GM18507 (cell line): ENCODE measurements around the gene FGFBP1.
"Not testable (repeated sequence)": the region's sequence is repeated elsewhere in the genome, so short reads cannot be mapped to it uniquely, and the experiment has no call there.

Experiments
- DNase-seq: peaks from one replicate; pipeline ENCODE4 v3.0.0; 2011; ENCODE audit warnings: low read depth; ENCODE audit not compliant: insufficient read length; ENCODE audit errors: extremely low spot score
- FAIRE-seq: peaks from 2 replicates; lab custom pipeline; 2011; peaks lifted over from hg19 to GRCh38; lab: Jason Lieb, UNC

The FGFBP1 gene

DNA sequence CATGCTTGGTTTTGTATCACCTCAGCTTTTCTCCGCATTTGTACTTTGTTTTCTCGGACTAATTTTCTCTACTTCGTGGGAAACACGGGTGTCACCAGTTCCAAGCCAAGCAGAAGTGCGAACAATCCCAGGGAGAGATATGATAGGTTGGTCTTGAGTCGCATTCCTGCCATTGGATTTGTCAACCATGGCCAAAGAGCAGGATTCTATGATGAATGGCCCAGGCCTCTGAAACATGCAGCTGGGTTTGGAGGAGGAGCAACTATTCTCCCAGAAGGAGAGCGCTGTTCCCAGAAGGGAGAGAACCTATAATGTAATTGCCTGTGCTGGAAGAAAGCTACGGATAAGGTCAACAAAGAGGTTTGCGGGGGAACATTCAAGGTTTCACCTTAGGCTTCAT, 10.3 kb upstream of the FGFBP1 start:
- DNase-seq (no peak), FAIRE-seq (no peak)

DNA sequence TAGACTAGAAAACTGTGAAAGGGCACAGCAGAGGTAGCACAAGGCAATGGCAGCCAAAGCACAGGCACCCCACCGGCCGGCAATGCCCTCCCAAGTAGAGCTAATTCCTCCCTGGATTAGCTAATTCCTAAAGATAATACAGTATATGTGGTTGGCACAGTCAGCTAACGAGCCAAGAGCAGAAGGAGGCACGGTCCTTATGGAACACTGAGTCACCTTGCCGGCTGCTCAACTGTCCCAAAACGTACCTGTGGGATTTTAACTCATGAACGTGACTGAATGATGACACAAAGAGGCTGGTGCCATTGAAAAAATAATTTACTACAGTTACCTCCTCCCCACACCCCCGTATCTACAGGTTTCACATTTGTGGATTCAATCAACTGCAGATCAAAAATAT, 9.1 kb upstream of the FGFBP1 start:
- FAIRE-seq = no peak
- DNase-seq = no peak

DNA sequence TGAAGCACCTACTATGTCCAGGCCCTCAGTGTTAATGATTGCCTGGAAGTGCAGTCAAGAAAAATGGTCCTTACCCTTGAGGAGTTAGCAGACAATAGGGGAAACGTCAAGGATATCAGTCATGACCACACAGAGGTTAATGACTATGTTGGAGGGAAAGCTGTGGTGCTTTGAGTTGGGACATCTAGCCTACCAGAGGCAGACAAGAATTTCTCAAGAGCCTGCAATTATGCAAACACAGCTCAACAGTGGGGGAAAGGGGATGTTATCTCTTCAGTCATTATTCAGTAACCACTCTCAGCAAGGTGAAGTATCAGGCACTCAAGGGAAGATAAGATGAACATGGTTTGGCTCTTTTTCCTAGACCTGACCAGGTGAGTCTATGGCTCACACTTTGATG, 7.0 kb upstream of the FGFBP1 start:
- FAIRE-seq = no peak
- no peak for DNase-seq

DNA sequence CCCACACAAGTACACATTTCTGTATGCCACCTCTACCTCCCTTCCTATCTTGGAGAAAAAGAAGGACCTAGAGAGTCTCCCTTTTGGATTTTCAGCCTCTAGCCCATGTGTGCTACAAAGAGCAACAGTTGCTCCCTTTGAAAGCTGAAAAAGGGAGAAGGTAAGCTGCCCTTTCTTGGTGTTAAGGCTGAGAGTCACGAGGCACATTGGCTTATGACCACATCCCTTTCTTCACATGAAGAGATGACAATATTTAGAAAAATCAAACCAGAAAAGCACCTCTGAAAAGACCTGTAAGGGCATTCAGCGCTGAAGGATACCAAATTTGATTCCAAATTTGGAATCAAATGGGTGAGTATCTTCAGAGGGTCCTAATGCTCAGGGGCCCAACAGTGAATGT, 6.4 kb upstream of the FGFBP1 start:
- DNase-seq = no peak
- no peak for FAIRE-seq

DNA sequence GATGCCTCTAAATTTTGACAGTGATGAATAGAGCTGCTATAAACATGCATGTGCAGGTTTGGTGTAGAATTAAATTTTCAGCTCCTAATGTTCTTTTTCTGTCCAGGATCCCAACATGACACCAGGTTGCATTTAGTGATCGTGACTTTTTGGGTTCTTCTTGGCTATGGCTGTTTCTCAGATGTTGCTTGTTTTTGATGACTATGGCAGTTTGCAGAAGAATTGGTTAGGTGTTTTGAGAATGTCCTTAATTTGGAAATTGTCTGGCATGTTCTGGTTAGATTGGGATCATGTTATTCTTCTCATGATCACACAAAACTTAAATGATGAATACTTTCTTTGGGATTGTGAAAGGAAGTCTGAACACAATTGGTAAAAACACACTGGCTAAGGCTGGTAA, 3.7 kb upstream of the FGFBP1 start:
- FAIRE-seq = no peak
- DNase-seq = no peak

DNA sequence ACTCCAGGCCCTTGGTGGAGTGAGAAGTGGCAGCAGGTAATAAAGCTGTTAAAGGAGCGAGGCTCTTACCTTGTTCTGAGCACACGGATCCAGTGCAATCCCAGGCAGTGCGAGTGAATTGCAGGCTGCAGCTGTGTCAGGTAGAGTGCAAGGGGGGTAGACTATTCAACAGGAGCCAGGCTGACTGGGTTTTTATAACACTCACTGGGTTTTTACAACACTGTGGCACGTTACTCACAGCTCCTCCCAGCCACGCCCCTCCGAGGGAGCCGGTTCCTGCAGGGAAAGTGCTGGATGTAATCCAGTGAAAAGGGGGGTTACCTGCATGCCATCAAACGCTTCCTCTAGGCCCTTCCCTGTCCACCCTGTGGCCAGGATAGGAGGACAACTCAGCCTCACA, 358 bp downstream of the FGFBP1 start:
- no peak for DNase-seq
- FAIRE-seq = no peak

DNA sequence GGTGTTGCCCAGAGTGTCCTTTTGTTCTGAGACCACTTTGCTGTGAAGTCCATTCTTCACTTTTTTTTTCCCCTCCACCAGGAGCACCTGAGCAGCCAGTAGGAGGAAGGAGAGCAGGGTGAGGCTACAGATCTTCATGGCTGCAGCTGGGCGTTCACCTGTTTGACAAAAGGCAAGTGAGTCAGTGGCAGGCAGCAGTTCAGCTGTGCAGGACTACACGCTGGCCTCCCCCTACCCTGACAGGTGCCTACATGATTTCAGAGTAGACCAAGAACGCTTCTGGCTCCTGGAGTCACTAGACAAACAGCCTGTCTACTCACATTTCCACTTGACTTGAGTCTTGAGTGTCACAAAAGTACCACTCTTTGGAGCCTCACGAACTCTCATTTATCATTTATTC, 2.0 kb downstream of the FGFBP1 start:
- FAIRE-seq (no peak), DNase-seq (no peak)

DNA sequence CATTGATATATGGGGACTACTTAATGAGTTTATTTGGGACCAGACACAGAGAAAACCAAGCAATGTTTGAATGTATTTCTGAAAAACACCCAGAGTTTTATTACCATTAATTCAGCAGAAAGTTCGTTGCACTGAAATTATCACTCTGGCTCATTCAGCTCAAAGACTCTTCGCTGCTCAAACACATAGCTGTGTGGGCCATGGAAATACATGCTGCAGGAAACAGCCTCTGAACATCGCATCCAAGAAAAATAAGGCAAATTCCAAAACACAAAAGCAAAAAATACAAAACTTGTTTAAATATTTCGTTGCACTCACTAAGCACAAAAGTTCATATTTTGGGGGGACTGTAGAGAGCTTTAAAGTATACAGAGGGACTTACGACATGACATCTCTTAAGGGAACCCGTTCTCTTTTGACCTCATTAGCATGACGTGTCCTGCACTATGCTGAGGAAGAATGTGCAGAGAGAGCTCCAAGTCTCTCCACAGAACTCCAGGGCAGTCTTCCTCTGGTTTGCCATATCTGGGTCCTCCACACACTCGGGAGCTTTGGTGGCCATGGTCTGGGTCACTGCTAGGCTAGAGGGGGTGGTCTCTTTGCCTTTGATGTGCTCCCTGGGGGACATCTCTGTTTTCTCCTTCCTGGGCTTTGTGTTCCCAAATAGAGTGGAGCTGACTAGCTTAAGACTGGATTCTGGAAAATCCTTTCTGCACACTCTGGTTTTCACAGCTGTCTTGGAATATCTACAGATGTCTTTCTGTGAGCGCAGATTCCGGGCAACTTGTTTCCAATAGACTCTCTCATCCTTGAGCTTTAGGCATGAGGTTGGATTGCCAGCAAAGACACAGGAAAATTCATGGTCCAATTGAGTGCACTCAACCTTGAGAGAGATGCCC, 2.8 kb downstream of the FGFBP1 start:
- DNase-seq (no peak), FAIRE-seq (no peak)

DNA sequence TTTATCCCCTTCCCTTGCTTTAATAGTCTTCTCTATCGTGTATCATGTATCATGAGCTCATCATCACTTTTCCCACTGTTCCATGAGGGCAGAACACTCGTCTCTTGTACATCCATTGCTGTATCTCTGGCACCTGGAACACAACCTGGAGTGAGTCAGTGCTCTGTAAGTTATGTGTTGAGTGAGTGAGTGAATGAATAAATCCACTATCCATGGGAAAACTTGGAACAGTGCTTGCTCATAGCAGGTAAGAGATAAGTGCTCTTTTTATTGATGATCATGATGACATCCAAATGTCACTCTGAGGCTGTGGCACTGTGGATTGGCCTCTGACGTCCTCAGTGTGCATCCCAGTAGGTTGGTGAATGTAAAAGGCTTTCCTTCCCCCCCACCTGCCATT, 4.3 kb downstream of the FGFBP1 start:
- DNase-seq (no peak), FAIRE-seq (no peak)

DNA sequence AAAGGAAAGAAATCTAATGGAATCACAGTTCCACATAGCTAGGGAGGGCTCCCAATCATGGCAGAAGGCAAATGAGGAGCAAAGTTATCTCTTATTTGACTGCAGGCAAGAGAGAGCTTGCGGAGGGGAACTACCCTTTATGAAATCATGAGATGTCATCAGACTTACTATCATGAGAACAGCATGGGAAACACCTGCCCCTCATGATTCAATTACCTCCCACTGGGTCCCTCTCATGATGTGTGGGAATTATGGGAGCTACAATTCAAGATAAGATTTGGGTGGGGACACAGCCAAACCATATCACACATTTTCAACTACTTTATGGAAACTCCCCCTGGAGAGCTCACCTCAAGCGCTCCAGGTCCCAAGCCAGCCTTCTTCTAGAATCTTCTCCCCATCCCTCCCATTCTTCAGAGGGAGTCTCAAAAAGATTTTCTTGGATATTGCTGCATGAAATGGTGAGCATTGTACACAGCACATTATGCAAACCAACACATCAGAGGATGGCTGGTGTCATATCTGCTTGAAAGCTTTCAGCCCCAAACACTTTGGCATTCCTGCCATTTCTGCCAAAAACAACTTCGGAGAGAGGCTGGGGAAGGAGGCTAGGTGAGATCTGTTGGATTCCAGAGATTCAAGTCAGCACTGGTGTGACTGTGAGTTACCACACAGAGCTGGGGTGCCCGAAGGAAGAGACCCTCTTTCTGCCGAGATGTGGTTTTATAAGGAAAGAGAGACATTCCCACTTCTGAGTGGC, 6.9 kb downstream of the FGFBP1 start:
- FAIRE-seq (no peak), DNase-seq (no peak)

DNA sequence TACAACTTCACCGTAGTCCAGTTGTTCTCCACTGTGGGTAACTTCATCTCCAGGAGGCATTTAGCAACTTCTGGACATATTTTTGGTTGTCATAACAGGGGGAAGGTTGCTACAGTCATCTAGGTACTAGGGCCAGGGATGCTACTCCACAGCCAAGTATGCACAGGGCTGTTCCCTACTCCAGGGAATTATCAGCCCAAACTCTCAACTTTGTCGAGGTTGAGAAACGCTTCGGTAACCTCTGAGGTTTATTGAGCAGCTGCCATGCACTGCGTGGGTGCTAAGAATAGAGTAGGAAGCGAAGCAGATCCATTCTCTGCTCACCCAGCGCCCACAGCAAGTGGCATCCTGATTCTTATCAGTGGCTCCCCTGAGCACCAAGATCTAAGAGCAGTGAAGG, 8.2 kb downstream of the FGFBP1 start:
- DNase-seq (no peak), FAIRE-seq (no peak)

DNA sequence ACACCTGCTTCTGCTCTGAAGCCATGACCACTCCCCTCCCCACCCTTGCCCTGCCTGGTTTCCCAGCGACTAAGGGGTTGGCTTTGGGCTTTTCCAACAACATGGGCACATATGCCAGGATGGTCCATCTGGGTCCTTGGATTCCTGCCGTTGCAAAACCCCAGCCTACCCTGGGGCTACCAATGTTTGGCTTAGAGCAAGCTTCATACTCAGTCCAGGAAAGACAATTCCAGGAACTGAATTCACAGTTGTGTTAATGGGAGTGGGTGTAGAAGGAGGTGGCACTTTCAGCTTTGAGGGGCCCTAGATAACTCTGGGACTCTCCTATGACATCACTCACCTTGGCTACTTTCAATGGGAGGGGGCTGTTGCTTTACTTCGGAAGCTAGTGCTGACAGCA, 9.0 kb downstream of the FGFBP1 start:
- DNase-seq = no peak
- FAIRE-seq = no peak

DNA sequence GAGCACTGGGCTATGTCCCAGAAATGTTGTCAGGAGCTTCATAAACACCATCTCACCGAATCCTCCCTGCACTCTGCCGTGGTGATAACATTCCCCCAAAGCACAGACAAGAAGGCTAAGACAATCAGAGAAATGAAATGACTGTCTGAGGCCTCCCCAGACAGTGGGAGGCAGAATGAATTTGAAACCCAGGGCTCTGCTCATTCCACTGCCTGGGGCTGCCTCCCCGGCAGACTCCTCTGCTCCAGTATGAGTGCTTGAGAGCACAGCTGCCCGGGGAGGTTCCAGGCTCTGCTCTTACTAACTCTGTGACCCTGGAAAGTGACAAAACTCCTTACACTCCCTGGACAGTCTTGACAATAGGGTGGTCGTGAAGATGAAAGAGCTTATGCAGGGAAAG, 9.7 kb downstream of the FGFBP1 start:
- DNase-seq (no peak), FAIRE-seq (no peak)

DNA sequence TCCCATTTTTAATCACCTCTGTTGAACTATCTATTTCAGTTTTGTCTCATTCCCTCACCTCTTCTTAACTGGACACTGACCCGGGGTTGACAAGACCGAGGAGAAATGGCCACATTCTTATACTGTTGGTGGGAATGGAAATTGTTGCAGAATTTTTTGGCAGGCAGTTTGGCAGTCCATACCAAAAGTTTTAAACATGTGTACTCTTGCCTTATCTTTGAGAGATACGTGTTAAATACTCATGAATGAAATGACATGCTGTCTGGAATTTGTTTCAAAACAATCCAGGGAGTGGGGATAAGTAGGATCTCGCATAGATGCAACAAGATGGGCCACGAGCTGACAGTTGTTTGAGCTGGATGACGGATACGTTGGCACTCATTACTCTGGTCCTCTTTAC, 12.1 kb downstream of the FGFBP1 start:
- no peak for FAIRE-seq
- no peak for DNase-seq

DNA sequence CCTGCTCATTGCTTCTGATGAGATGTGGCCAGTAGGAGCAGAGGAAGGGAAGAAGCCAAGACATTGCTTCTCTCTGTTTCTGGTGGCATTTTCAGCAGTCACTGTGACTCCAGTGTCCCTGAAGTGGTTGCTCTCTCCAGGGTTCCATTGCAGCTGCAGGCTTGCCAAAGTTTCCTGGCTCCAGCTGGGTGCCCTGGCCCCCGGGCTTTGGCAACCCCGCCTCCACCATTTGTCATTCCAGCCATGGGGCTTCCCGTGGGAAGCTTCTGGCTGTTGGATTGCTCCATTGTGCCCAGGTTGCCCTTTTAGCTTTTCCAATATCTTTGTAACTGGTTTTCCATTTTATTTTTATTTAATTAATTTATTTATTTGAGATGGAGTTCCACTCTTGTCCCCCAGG, 12.7 kb downstream of the FGFBP1 start:
- DNase-seq = no peak
- FAIRE-seq = no peak

DNA sequence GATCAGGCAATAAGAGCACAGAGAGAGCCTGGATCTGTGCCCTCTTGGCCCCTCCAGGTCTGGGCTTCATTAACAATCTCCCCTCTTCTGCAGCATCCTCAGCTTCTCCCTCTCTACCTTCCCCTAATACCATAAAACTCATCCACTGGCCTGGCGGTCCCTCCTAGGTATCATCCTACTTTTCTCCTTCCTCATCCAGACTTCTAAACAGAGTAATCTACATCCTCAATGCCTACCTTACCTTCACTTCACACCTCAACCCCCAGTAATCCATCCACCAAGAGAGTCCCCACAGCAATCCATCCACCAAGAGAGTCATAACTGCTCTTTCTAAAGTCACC, 17.0 kb downstream of the FGFBP1 start:
- FAIRE-seq = no peak
- no peak for DNase-seq

DNA sequence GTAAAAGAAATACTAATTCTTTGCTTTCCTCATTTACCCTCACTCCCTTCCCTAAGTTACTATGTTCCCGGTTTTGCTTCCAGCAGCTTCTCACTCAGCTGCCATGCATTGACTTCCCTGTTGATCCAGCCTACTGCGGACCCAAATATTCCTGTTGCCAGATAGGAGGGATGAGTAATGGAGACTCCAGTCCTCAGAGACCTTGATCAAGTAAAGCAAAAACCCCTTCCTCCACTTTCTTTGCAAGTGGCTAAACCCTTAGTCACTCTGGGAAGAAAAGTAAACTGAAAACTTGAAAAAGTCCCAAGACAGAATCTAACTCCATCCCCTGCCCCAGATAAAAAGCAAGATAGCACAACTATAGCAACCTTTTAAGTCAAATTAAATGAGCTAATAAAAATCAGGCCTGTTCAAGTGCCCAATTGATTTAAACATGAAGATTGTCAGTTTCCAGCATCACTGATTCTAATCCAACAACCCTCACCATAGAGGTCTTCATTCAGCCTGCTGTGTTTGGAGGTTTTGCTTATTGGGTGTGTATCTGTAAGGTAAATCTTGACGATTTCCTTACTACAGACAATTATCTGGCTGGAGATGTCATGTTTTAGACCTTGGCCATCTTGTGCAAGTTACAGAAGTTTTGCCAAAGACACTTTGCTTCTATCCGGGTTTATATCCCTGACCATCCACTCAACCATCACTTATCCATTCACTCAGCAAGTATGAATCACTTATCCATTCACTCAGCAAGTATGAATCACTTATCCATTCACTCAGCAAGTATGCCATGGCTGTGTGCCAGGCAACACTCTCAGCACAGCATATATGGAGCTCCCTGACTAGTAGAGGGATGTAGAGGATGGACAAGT, 17.6 kb downstream of the FGFBP1 start:
- DNase-seq (no peak), FAIRE-seq (no peak)

DNA sequence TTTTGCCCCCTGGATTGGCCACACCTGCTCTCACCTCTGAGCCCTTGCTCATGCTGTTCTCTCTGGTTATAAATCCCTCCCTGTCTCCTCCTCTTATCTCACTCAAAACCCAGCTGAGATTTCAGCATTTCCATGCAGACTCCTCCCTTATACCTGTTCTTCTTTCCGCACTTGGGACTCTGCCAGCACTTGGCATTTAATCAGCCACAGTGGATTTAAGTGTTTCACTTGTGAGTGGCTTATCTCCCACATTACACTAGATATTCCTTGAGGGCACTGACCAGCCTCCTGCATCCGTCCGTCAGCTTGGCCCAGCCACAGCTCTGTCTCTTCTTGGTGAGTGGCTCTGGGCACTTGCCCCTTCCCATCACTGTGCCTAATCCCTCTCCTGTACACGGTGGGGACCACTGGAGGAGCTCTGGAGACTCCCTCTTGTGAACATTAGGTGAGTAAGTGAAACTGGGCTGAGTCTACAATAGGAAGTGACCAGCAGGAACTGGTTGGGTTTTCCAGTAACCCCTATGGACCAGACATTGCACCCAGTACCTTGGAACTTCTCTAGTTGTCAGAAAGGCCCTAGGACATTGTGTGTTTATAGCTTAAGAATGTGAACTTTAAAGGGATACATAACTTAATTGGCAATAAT, 19.9 kb downstream of the FGFBP1 start:
- FAIRE-seq = no peak
- no peak for DNase-seq

DNA sequence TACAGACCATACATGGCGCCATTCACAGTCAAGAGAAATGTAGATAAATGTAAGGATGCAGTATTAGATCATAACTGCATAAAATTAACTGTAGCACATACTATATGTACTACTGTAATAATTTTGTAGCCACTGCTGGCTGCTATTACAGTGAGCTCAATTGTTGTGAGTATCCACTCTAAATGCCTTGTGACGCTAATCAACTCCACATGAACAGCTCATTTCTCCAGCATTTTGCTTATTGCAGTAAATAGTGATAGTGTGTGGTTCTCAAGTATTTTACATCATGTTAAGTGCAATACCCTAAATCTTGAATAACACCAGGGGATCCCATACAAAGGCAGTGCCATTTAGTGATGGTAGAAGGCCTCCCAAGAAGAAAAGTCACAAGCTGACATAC, 21.2 kb downstream of the FGFBP1 start:
- DNase-seq = no peak
- no peak for FAIRE-seq

DNA sequence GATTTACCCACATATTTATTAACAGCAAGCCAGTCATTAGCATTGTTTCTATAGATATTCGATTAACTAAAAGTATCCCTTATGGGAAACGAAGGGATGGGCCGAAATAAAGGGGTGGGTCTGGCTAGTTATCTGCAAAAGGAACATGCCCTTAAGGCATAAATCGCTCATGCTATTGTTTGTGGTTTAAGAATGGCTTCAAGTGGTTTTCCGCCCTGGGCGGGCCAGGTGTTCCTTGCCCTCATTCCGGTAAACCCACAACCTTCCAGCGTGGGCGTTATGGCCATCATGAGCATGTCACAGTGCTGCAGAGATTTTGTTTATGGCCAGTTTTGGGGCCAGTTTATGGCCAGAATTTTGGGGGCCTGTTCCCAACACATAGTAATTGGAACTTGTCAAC, 22.2 kb downstream of the FGFBP1 start:
- not testable (repeated sequence) for DNase-seq, FAIRE-seq
